Testis (tissue), 3 donors: ENCODE results near the gene PI4KA. TPM values are rescaled to one million over a fixed set of nuclear protein-coding genes. Genes with fewer than 3 reads are reported as not detected.

ENCODE experiments used
- DNase-seq: peaks from one replicate; pipeline ENCODE4 v3.0.0-alpha.2; 2019
- H3K27ac ChIP-seq, 2 donors: fragments of 200-600 bp; sonication (generic); one replicate each; pipeline ENCODE4 v1.5.1; 2019
- H3K27me3 ChIP-seq: fragments of 200-600 bp; sonication (generic); one replicate; pipeline ENCODE4 v1.5.1; 2019
- H3K36me3 ChIP-seq: fragments of 200-600 bp; sonication (generic); one replicate; pipeline ENCODE4 v1.5.1; 2017; ENCODE audit warnings: low read depth; ENCODE audit errors: missing control alignments
- H3K4me1 ChIP-seq: fragments of 200-600 bp; sonication (generic); one replicate; pipeline ENCODE4 v1.5.1; 2019
- H3K4me3 ChIP-seq, 2 donors: fragments of 200-600 bp; sonication (generic); one replicate each; pipeline ENCODE4 v1.5.1; 2017 to 2019
- H3K9me3 ChIP-seq: fragments of 200-600 bp; sonication (generic); one replicate; pipeline ENCODE4 v1.5.1; 2017
- POLR2A ChIP-seq: fragments of 450-650 bp; IDR thresholded peaks from one replicate; pipeline ENCODE4 v1.6.1; 2017; ENCODE audit warnings: antibody characterized with exemption, mild to moderate bottlenecking, moderate library complexity
- WGBS, 2 donors: methylation state at CpG; one replicate each; pipeline ENCODE4 v1.1.5; 2018; 5-methylcytosine and 5-hydroxymethylcytosine counted together
- intact Hi-C: fragments of 100-400 bp; cut with DNase I; formaldehyde crosslinking; loops from one replicate; pipeline ENCODE4 v1.15.1; 2023; ENCODE audit warnings: low total_unique reads
- polyA plus RNA-seq: library from polyadenylated mRNA; stranded (reverse); fragments of 350-450 nt; fragmentation: Illumina TruSeq; extraction: RNeasy Lipid Tissue Mini Kit (QIAGEN cat#74804); gene quantifications from one replicate; pipeline ENCODE4 v1.2.3, GENCODE V29; 2014; ENCODE audit warnings: low read depth, low replicate concordance; ENCODE audit not compliant: insufficient read depth
- total RNA-seq, 2 donors: library from RNA; depleted of rRNA; stranded (reverse); fragments of >200 nt; gene quantifications; one replicate each; pipeline ENCODE4 v1.2.3, GENCODE V29; 2016
- TF ChIP-seq, protein P1 (sequence below), 3 experiments: fragments of 450-650 bp in 2 of 3; fragments of 200-600 bp in 1 of 3; sonication (generic) in 1 of 3; IDR thresholded peaks; one replicate each; pipeline ENCODE4 v1.5.1; 2016 to 2019; ENCODE audit warnings: antibody characterized with exemption in 3 of 3, mild to moderate bottlenecking in 2 of 3, moderate library complexity in 1 of 3

PI4KA gene
- total and polyA plus RNA-seq, 3 donors from 2014 or later = 124 to 196 (median 140) TPM

GRCh38 chr22:20766530-20766929, 92.1 kb downstream of the PI4KA start:
- no peak overlapping the region for H3K27ac ChIP-seq
- no peak for DNase-seq
- H3K27me3 ChIP-seq = no peaks in the 10 kb centered on the region
- no peaks in the 10 kb centered on the region for H3K9me3 ChIP-seq
- 93 to 98% methylated on average over 7 of the region's 7 CpGs for WGBS, 2 donors
- no peaks in the 10 kb centered on the region for H3K4me1 ChIP-seq
- no peaks in the 10 kb centered on the region for H3K36me3 ChIP-seq
- TF ChIP-seq, protein P1, sequence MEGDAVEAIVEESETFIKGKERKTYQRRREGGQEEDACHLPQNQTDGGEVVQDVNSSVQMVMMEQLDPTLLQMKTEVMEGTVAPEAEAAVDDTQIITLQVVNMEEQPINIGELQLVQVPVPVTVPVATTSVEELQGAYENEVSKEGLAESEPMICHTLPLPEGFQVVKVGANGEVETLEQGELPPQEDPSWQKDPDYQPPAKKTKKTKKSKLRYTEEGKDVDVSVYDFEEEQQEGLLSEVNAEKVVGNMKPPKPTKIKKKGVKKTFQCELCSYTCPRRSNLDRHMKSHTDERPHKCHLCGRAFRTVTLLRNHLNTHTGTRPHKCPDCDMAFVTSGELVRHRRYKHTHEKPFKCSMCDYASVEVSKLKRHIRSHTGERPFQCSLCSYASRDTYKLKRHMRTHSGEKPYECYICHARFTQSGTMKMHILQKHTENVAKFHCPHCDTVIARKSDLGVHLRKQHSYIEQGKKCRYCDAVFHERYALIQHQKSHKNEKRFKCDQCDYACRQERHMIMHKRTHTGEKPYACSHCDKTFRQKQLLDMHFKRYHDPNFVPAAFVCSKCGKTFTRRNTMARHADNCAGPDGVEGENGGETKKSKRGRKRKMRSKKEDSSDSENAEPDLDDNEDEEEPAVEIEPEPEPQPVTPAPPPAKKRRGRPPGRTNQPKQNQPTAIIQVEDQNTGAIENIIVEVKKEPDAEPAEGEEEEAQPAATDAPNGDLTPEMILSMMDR (IDR thresholded peaks at IDR 0.05) = no peak
- TF ChIP-seq POLR2A = no peak
- intact Hi-C loops = no loop called here
- no peak overlapping the region for H3K4me3 ChIP-seq

GRCh38 chr22:20765938-20766337, 92.7 kb downstream of the PI4KA start:
- Histone ChIP-seq H3K4me1 (no peaks in the 10 kb centered on the region), H3K36me3 (no peaks in the 10 kb centered on the region), H3K9me3 (no peaks in the 10 kb centered on the region), H3K27me3 (no peaks in the 10 kb centered on the region), H3K27ac (no peak overlapping the region), H3K4me3 (no peak overlapping the region)
- intact Hi-C loops = no loop called here
- WGBS, 2 donors = 80 to 91% methylated on average over 2 of the region's 2 CpGs
- no peak for DNase-seq
- TF ChIP-seq POLR2A = no peak
- TF ChIP-seq, protein P1 (IDR thresholded peaks at IDR 0.05) = no peak

DNA sequence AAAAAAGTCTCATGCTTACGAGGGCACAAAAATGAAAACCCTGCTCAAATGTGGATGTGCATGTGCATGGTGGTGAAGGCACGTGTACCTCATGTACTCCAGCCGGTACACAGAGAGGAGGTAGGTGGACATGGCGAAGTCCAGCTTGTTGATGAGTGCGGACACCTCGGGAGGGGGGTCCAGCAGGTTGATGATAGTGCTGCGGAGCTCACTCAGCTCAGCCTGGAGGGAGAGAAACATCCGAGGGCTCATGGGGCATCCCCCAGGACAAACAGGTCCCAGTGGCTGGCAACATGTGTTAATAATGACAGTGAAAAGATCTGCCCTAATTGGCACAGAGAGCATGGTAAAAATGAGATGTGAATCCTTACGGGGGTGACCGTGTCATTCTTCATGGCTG, 93.9 kb downstream of the PI4KA start:
- Histone ChIP-seq H3K4me1 (no peaks in the 10 kb centered on the region), H3K36me3 (no peaks in the 10 kb centered on the region), H3K27me3 (no peaks in the 10 kb centered on the region), H3K9me3 (no peaks in the 10 kb centered on the region), H3K27ac (no peak overlapping the region), H3K4me3 (no peak overlapping the region)
- no peak for TF ChIP-seq POLR2A
- TF ChIP-seq, protein P1 (IDR thresholded peaks at IDR 0.05) = no peak
- intact Hi-C loops = no loop called here
- 85 to 95% methylated on average over 10 of the region's 10 CpGs for WGBS, 2 donors
- no peak for DNase-seq

DNA sequence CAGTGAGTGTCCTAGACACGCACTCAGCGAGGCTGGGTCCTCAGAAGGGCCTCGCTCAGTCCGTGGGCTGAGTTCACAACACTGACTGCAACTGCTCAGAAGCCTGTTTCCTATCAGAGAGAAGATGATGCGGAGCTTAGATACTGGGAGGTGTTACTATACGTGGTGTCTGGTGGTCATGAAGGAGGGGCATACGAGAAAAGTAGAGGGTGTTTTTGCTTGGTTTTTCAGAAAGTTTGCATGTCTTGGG, 94.2 kb downstream of the PI4KA start:
- H3K4me3 ChIP-seq = no peak overlapping the region
- no peaks in the 10 kb centered on the region for H3K4me1 ChIP-seq
- H3K9me3 ChIP-seq = no peaks in the 10 kb centered on the region
- 91 to 94% methylated on average over 7 of the region's 7 CpGs for WGBS, 2 donors
- H3K27me3 ChIP-seq = no peaks in the 10 kb centered on the region
- no peak overlapping the region for H3K27ac ChIP-seq
- TF ChIP-seq, protein P1 (IDR thresholded peaks at IDR 0.05) = no peak
- TF ChIP-seq POLR2A = no peak
- DNase-seq = no peak
- intact Hi-C loops = no loop called here
- no peaks in the 10 kb centered on the region for H3K36me3 ChIP-seq

DNA sequence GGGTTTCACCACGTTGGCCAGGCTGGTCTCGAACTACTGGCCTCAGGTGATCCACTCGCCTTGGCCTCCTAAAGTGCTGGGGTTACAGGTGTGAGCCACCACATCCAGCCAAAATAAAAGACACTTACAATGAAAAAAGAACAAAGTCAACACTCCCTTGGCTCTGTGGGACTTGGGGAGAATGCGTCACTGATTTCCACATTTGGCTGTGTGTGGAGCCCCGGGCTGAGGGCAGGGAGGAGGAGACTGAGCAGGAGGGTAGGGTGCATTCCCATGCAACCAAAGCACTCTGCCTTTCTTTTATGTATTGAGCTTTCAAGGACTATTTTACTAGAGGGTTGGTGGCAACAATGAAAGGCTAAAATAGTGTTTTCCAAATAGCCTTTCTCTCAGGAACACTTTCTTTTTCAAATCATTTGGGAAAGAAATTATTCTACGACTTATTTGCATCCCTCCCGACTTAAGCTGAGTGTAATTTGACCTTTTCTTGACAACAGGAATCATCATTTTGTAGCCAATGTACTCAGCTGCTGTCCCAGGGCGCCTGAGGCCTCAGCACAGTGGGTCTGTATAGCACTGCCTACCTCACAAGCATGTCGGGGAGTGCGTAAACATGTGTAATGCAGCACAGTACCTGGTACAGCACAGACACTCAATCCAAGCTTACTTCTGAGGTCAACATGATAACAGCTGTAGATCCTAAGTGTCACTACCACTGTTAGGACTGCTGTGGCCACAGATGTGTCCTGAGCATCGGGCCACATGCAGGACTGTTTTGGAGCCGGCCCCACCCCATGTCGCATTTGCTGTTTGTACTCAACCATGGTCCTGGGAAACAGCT, 94.8 kb downstream of the PI4KA start:
- Histone ChIP-seq H3K27ac (no peak overlapping the region), H3K4me1 (no peaks in the 10 kb centered on the region), H3K27me3 (no peaks in the 10 kb centered on the region), H3K4me3 (no peak overlapping the region), H3K9me3 (no peaks in the 10 kb centered on the region), H3K36me3 (no peaks in the 10 kb centered on the region)
- no peak for DNase-seq
- intact Hi-C loops = no loop called here
- 75 to 94% methylated on average over 12 to 13 of the region's 13 CpGs for whole genome bisulfite sequencing, 2 donors
- TF ChIP-seq POLR2A = no peak
- TF ChIP-seq, protein P1 (IDR thresholded peaks at IDR 0.05) = no peak
